Endometrium (tissue), 2 donors: ENCODE results near the gene SORCS2.

Experiments
- FAIRE-seq: peaks from 2 replicates; lab custom pipeline; 2012; peaks lifted over from hg19 to GRCh38; lab: Jason Lieb, UNC
- donor health status: control.
- donor health status: control.

The SORCS2 gene

DNA sequence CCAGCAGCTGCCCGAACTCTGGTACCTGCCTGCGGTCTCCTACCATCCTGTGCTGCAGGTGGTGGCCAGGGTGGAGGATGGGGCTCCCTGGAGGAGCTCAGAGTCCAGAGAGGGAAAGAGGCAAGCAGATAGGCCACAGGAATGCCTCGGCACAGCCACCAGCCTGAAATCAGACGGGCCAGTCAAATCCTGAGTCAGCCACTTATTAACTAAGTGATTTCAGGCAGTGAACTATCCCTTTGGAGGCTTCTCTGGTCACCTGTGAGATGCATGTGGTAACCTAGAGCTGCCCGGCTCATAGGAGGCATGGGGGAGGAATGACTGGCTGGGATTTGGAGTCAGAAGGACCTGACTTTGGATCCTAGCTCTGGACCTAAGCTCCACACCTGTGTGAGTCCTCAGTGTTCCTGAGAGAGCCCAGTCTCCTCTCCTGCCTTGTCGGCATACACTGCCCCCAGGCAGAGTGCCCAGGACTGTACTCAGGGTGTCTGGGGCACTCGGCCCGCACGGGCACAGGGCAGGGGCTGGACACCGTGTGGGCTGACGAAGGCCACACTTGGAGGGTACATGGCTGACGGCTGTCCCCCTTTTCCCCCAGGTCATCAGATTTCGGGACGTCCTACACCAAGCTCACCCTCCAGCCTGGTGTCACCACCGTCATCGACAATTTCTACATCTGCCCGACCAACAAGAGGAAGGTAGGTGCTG, 338.7 kb downstream of the SORCS2 start:
- no peak for FAIRE-seq

DNA sequence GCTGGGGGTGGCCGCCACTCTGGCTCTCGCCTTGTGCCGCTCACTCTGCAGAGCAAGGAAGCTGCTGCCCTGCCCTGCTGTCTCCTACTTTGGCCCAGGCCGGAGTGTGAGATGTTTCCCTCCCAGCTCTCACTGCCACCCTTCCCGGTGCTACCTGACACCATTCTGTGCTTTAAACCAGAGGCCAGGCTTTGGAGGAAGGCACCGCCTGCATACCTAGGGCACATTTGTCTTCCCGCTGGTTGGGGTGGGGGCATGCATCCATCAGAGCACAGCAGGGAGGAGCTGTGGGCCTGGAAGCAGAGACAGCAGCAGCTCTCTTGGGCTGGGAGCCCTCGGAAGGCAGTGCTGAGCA, 339.3 kb downstream of the SORCS2 start:
- FAIRE-seq = no peak

DNA sequence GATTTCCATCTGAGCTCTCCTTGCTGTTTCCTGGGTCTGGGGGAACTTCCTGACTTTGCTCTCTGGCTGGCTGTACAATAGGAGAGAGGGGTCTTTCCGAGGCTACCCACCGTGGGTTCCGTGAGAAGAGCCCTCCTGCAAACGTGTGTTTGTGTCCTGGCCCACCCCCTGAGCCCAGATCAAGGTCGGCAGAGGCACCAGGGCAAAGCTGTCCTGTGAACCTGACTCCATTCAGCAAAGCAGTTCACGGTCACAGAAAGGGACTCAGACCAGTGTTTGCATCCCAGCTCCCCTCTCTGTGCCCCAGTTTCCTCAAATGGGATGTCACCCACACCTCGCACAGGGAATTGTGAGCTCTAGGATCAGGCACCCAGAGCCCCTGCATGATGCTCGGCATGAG, 339.7 kb downstream of the SORCS2 start:
- FAIRE-seq = no peak

DNA sequence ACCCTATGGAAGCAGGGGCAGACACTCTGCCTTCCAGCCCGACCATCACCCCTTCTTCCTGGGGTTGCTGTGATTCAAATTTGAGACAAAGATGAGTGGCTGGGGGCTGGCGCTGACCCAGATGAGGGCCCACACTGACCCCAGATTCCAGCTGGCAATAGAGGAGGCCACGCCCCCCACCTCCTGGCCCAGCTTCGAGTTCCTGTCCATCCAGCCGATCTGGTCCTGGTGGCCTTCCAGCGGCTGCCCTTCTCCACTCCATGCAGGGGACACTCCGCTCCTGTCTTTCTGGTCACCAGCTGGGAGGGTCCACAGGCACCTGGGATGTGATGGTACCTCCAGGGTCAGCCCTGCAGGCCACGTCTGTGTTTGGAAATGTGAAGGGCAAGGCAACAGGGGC, 340.9 kb downstream of the SORCS2 start:
- no peak for FAIRE-seq

DNA sequence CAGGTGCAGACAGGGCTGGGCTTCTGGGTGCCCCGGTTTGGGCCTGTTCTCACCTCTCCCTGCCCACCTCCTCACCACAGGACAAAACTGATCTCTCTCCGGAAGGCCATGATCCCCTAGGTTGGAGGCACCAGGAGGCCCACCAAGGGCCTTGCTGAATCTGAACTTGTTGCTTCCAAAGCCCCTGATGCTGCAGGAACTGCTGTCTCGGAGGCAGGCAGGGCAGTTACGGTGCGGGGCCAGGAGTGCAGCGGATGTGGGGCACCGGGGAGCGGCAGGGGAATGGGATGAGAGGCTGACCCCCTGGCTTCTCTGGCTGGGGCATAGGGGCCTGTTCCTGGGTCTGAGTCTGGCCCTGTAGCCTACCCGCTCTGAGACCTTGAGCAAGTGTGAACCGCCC, 342.8 kb downstream of the SORCS2 start:
- no peak for FAIRE-seq

DNA sequence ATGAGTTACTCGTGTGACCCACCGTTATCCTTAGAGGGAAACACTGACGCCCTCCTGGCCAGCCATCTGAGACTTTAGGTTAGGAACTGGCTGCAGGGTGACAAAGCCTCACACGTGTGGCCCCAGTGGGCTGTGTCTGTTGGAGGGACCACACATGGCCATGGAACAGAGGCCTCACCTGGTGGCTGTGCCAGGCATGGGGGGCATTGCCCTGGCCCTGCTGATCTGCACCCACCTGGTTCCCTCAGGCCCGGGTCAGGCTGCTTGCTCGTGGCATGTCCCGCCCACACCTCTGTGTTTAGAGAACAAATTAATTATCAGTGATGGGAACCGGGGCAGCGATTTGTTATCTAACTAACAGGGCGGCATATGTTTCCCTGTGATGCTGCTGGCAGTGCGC, 343.3 kb downstream of the SORCS2 start:
- FAIRE-seq = no peak

DNA sequence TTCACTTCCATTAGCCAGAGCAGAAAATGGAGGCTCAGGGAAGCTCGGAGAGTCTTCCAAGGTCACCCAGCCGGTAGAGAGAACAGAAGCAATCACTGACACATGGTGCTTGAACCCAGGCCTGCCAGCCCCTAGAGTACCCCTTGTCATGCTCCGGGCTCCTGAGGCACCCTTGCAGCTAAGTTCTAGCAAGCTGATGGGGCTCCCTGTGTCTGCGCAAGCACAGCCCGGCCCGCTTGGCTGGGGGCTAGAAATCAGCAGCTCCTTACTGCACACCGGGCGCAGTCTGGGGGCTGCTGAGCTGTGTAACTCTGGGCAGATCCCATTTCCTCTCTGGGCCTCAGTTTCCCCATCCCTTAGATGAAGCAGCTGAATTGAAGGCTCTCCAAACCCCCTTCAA, 344.5 kb downstream of the SORCS2 start:
- no peak for FAIRE-seq

DNA sequence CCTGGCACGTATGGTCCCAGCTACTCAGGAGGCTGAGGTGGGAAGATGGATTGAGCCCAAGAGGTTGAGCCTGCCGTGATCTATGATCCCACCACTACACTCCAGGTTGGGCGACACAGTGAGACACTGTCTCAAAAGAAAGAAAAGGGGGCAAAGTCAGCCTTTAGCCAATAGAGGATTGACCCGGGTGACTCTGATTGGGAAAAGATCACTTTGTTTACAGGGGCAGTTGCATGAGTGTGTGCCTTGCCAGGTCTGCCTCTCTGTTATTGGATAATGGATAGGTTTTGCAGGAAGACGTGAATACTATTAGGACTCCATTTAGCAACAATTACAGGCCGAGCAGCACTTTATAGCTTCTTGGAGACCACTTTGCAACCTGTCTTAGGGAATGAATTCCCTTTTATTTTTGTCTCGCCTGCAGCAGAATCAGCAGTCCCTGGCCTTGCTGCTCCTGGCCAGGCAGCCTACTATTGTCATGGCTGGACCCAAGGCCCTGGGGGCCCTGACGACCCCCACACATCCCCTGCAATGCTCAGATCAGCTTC, 345.6 kb downstream of the SORCS2 start:
- no peak for FAIRE-seq

DNA sequence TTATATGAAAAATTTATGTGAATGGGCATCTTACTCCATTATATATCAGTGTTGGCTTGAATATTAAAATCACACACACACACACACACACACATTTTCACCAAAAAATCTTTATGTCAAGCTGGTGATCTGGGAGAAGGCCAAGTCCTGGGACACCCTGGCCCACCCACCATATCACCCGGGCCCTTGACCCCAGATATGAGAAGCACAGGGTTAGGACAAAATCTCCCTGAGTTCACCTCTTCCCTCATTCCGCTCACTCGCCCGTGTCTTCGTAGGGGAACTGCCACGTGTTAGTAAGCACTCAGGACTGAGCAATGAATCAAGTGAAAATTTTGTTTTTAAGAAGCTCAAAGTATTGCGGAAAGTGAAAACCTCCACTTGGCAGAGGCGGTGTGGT, 346.2 kb downstream of the SORCS2 start:
- no peak for FAIRE-seq

DNA sequence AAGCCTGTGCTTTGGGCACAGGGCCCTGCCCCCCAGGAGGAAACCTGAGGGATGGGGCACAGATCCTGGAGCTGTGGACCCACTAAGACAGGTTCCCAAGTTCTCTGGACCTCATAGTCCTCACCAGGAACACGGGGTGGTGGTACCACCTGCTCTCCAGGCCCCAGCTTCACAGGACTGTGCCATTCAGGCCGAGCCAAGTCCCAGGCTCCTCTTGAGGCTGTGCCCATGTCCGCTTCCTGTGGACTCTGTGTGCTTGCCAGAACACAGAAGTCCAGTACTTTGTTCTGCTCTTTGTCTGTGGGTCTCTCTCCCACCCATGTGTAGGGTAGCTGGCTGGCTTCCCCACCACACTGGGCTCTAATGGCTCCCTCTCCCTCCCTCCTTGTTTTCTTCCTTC, 346.8 kb downstream of the SORCS2 start:
- no peak for FAIRE-seq

DNA sequence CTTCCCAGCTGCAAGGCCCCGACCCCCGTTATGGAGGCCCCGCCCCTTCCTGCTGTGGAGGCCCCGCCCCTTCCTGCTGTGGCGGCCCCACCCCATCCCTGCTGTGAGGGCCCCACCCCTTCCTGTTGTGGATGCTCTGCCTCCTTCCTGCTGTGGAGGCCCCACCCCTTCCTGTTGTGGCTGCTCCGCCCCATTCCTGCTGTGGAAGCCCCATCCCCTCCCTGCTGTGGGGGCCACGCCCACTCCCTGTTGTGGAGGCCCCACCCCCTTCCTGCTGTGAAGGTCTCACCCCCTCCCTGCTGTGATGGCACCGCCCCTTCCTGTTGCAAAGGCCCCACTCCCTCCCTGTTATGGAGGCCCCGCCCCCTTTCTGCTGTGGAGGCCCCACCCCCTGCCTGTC, 347.3 kb downstream of the SORCS2 start:
- no peak for FAIRE-seq

DNA sequence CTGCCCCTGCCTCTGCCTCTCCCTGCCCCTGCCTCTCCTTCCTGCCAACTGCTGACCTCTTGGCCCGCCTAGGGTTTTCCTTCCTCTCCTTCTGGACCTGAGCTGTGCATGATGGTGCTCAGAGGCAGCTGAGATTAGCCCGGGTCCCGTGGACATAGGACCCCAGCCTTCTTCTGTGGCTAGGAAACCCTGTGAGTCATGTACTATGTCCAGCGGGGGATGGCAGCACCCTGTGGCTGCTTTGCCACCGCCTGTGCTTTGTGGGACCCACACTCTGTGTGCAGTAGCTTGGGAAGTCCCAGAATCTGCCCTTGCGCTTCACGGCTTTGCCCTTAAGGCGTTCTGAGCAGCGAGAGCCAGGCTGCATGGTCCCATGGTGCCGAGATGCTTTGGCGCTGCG, 347.9 kb downstream of the SORCS2 start:
- no peak for FAIRE-seq

DNA sequence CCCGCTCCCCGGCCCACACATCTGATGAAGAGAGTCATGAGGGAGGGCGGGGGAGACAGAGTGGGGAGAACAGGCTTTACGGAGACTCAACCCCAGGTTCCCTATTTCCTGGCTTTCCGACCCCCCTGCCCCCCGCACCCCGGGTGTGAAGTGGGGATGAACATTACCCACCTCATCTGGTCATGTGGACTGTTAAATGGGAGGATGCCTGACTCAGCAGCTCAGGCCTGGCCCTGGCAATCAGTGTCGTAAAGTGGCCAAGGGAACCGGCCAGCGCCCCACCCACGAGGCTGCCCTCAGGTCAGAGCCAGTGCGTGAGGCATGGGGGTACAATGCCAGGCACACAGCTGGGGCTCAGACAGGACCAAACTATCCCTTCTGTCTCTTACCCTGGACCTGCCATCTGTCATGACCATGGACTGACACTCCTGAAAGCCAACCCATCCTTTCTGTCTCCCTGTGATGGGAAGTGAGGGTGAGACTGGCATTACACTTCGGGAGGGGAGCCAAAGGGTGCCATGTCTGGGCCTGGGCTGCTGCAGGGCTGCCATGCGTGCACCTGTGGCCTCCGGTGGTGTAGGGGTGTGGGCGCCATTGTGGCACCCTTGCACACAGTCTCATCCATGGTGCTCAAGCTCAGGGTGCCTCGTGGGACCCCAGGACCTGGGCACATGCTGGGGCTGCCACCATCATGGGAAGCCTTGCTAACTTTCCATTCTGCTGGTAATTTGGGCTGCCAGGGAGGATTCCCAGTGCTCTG, 348.5 kb downstream of the SORCS2 start:
- FAIRE-seq = no peak

DNA sequence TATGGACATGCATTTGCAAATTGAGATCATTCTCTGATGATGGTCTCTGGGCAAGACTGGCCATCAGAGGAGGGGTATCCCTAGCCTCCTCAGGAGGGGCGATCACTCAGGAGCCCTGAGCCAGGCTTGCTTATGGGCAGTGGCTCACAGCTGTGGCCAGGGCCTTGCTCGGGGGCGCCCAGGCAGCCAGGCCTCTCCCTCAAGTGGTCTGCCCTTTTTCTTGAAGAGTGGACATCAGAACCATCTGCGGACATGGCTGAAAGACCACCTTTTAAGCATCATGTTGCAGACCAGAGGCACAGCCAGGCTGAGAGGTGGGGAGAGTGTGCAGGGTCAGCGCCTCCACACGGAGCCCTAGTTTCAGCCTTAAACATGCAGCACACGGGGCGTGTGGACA, 349.1 kb downstream of the SORCS2 start:
- no peak for FAIRE-seq

DNA sequence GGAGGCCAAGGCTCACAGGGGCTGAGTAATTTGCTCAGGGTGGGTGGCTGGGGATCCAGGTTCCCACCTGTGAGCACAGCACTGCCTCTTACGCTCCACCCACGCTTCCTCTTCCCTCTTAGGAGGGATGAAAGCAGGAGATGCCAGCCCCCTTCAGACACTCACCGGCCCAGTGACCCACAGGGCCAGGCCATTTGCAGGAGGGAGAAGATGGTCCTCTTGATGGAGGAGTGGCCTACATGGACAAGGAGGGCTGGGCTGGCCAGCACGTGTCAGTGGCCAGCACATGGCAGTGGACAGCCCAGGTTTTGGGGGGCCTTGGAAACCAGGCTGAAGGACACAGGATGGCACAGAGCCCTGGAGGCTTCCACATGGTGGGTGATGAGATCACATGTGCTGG, 350.4 kb downstream of the SORCS2 start:
- FAIRE-seq = no peak

DNA sequence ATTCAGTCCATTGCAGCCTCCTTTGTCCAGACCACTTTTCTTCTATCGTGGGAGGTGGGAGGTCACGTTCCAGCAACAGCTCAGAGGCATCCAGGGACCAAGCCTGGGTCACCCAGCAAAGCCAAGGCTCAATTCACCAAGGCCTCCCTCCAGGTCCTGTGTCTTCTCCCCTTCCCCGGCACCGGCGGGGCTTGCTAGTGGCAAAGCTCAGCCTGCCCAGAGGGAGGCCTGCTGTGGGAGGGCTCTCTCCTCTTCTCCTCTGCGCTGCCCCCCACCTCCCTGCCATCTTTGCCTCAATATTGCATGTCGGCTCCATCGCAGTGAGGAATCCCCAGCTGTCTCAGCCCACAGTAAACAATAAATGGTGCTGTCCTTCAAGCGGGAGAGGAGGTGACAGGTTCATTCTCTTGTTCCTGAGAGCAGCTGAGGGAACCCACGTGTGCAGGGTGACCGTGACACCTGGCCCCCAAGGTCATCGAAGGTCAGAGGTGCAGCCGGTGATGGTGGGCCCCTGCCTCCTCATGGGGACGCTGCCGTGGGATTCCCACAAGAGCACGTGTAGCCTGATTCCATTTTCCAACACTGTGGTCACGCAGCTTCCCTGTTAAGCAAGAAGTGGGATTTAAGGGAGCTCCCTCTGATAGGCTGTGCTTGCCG, 353.9 kb downstream of the SORCS2 start:
- FAIRE-seq = no peak

DNA sequence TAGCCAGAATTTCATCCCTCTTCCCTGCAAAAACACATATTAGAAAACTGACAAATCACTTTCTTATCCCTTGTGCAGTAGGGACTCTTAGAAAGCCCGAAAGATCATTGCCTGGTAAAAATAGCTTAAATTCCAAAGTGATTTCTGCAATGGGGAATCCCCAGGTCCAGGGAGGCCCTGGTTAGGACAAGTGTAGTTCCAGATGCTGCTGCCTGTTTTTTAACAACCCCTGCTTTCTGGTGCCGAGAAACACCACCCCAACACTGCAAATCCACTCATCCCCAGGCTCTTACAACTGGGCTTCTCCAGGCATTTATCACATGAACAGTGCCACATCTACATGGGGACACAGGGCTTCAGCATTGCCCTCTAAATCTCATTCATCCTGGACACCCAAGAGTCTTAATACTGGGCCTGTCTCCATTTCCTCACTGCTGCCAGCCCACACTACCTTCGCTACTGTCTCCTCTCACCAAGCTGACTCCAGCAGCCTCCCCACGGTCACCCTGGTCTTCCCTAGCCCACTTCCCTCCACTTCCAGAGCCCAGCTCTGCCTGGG, 354.6 kb downstream of the SORCS2 start:
- FAIRE-seq = no peak

DNA sequence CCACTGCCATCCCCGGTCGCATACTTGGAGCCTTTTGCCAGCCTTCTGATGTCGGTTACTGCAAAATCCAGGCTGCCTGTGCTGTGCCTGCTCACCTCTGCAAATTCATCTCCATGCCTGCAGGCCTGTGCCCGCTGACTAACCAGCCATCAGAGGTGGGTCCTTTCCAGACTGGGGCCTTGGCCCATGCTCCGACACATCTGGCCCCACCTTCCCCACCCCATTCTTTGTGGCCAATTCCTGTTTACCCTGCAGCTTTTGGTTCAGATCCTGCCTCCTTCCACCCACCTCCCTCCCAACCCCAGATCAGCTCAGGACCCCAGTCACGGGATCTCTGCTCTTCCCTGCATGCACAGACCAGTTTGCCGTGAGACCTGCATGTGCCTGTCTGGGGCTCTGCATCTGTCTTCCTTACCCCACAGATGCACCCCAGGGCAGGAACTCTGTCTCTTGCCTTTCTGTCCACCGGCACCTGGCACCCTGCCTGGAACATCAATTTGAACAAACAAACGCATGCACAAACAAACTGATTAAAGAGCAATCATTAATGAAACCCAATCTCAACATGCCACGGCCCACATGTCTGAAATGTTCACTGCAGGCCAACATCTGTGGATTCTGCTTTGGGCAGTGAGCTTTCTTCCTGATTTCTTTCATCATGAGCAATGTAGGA, 355.2 kb downstream of the SORCS2 start:
- no peak for FAIRE-seq

DNA sequence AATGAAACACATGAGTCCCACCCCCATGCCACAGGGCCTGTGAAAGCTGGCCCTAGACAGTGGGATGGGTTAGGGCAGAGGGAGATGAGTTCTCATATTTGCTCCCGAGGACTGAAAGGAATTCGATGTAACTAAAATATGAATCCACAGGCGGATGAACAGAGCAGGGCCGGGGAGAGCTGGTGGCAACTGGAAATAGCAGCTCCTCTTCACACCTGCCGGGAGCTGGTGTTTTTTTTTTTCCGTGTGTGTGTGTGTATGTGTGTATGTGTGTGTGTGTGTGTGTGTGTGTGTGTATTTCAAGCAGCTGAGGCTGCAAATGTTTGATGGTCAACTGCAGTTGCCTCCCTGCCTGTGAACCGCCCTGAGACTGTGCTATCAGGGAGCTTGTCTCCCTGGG, 357.5 kb downstream of the SORCS2 start:
- no peak for FAIRE-seq

DNA sequence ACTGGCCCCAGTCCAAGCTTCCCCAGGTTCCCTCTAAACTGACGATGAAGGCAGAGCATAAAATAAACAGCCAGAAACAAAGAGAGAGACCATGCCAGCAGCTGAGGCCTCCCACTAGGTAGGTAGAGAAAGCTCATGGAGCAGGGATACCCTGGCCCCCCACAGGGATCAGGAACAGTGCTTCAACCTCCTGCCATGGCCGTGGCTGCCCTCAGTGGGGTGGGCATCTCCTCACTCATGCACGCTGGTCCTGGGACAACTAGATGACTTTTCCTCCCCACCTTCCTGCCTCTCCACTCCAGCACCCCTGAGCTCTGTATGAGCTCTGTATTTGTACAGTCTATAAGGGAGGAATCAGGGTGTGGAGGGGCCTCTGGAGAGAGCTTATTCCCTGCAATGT, 360.1 kb downstream of the SORCS2 start:
- FAIRE-seq = no peak

DNA sequence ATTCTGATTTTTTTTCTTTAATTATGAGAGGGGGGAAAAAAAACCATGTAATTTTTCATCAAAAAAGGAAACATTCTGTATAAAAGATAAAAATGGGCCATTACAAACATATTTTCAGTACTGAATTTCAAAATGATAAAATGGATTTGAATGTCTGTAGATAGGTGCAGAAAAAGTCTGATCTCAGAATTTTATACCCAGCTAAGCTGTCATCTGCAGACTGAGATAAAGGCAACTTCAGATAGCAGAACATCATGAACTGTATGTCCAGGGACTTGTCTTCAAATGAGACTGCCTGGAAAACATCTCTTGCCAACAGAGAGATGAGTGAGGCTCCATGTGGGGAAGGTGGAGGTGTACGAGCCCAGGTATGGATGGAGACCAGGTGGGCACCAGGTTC, 360.9 kb downstream of the SORCS2 start:
- FAIRE-seq = no peak

DNA sequence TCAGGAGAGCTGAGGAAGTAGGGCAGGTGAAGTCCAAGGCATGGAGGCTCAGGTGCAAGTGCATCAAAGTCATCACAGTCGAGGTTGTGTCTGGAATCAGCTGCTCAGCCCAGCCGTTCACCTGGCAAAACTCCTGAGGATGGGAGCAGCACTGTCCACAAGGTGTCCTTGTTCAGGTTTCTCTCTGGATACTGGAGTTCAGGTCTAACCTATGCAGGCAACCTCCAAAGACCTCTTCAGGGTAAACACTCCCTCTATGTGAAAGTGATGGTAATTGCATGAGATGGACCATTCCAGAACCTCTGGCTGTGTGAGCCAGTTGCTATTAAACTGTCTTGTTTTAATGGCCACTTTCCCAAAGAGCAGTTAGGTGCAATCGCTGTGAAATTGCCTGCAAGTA, 362.6 kb downstream of the SORCS2 start:
- no peak for FAIRE-seq
